GM18508 (cell line): ENCODE results near the gene SERPIND1.
"Not testable (repeated sequence)": the region's sequence is repeated elsewhere in the genome, so short reads cannot be mapped to it uniquely, and the experiment has no call there.

Experiments
- ATAC-seq: cut with Tn5 transposase; IDR thresholded peaks from one replicate; pipeline ENCODE4 v1.9.1; 2021; ENCODE audit warnings: moderate number of reproducible peaks; ENCODE audit not compliant: insufficient read depth, unreplicated experiment

Gene SERPIND1

DNA sequence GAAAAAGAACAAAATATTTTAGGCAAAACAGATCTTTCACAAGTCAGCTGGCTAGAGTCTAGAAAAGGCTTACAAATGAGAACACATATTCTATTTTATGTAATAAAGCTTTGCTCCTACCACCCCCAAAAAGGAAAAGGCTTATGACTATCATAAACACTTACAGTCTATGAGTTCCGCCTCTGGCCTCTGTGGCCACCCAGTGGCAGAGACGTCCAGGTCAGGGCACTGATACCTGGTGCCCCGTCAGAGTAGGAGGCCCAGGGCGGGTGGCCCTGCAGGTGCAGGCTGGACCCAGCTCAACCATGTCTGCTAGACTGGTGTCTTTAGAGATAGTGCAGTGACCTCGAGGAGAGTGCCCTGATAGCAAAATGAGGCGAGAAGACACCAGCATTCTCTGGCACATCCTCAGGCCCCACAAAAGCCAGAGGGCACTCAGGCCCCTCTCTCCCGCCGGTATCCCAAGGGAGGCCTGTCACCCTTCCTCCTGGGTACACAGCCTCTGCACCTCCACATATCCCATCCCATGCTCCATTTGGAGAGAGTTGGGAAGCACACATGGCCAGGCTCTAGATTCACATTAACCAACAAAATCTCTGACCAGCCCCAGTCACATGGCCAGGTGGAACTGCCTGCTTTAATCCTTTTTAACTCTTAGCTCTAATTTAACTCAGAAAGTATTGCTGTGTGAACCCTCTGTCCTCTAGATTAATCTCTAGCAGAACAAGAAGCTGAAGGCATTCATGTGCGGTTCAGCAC lies 27.3 kb upstream of the SERPIND1 start:
- ATAC-seq = no peak

DNA sequence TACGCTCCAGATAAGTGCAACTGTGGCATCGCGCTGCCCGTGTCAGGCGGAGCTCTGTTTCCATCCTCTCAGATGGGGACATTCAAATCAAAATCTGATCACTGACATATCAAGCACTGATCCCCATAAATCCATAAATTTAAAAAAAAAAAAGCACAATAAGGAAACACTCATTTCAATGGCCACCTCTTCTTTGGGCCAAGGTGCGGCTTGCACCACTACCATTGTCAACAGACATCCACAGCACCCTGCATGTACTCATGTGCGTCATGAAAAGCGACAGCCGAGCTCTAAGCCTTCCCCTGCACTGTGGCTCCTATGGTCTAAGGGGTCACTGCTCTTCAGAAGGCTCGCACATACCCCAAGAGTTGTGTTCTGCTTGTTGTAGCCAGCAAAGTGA lies 26.7 kb upstream of the SERPIND1 start:
- no peak for ATAC-seq

DNA sequence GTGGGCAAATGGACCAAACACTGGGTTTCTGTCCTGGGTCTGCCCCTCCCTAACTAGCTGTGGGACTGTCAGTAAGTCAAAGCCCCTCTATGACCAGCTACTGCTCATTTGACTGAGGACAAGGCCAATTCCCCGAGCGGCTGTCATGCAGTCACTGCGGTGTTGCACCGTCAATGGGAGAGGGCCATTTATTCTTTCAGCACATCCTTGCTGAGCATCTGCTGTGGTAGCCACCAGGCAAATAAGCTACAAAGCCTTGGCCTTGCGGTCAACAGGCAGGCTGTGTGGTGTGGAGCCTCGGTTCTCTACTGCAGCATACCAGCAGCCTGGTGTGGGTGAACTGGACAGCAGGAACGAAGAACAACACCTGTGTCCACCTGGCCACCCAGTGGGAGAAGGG lies 25.8 kb upstream of the SERPIND1 start:
- ATAC-seq = no peak

DNA sequence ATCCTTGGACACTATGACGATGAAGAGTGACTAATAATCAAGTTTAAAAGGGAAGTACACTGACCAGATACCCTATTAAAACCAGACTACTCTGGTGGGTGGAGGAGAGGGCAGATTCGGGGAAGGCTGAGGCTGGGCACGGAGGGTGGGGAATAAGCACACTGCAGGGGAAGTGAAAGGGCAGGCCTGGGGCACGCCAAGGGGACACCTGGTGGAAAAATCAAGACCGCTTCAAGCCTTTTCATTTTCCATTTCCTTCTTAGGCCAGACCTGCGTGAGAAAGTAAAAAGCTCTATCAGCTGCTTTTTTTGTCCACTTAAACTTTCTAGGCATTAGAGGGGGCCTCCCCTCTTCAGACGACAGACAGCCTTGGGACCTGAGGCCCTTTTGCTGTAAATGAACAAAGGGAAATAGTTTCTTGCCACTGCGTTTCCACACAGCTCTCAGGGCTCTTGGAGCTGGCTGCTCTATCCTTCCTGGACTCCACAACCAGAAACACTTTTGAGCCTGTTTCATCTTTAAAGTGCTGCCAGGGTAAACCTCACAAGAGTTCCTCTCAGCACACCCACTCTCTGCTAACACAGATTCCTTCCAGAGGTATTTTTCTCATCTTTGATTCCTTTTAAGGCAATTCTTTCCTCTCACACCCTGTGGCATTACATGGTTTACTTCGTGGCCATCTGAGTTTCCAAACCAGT lies 25.0 kb upstream of the SERPIND1 start:
- no peak for ATAC-seq

DNA sequence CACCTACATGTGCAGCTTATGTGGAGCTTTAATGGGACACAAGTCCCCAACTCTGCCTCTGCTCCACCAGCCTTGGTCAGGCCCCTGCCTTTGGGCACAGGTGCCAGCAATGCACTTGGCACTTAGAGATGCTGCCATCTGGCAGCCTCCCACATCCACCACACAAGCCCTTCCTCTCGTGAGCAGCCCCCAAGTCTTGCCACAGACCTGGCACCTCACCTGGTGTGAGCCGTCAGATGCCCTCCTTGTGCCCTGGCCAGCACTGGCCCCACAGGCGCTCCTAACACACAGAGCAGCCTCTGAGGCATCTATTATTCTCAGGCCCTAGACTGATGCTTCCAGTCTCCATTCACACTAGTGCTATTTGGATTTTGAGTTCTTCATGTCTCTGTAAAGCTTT lies 24.5 kb upstream of the SERPIND1 start:
- no peak for ATAC-seq

DNA sequence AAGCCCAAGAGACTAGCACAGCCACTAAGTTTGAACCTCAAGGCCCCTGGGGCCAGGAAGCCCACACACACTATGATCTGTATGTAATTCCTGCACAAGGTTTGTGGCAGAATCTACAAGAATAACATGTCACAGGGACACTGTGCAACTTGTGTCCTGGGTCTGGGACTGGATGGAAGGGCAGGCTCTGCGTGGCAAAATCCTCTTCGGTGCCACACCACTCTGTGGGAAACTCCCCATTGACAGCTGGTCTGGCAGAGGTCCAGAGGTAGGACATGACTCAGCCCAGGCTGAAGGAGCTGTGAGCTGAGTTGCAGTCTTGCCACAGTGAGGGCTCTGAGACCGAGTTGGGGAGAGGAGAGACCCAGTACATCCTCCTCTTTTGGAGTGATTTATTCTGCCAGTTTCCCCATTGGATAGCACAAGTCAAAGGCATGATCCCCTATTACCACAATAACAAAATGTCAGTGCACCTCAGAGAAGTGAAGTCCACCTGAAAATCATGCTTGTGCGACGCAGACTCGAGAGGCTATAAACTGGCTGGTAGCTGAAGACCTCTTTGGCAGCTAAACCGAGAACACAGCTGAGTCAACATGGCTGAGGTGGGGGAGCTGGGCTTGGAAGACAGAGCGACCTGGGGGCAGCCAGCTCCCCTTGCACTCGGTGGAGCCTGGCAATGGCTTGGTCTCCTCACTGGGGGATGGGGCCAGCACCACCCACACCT lies 23.3 kb upstream of the SERPIND1 start:
- no peak for ATAC-seq

DNA sequence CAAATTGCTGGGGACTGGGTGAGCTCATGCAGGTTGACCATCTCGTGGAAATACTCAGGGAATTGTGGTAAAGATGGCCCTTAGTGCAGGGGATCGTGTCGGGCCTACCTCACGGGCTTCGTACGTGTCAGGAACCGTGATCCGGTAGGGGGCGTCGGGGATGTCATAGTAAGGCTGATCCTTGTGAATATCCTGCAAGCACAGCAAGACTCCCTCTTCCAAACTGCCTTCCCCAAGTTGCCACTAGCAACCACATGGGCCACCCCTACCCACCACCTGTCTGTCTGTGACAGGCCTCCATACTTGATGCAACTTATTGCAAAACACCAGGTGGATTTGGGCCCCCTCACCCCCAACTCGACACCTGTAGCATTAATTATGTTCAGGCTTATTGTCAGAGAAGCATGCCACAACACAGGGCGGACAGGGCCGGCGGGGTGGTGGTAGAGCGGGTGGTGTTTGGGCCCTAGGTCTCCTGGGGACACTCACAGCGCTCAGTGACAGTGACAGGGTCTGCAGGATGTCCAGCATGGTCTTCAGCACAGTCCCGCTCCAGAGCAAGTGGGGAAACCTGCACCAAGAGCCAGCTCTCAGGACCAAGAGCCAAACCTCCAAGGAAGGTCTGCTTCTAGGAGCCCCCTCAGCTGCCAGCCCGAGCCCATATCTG lies 22.6 kb upstream of the SERPIND1 start:
- ATAC-seq = no peak

DNA sequence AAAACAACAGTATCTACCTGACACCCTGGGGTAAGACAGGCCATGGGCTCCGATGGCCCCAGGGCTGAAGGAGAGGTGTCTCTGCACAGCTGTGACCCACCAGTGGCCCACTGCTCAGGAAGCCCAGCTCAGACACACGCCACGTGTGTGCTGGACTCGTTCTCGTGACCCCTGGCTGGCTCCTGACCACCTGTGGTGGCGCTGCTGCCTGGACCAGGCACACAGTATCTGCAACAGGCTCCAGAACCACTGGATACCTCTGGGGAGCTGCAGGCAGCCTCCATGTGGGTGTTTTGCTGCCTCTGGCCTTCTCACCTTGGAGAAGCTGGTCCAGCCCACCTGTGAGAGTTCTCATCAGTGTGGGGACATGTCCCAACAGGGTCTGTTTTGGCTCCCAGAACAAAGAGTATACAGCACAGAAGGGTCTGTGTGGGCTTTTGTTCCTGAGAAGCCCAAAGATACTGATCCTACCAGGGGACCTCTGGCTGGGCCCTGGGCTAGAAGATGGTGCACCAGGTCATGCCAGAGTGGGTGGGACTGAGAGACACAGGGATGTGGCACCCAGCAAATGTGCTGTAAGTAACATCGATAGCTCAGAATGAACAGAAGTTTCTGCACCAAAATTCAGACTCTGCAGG lies 21.7 kb upstream of the SERPIND1 start:
- ATAC-seq = no peak

DNA sequence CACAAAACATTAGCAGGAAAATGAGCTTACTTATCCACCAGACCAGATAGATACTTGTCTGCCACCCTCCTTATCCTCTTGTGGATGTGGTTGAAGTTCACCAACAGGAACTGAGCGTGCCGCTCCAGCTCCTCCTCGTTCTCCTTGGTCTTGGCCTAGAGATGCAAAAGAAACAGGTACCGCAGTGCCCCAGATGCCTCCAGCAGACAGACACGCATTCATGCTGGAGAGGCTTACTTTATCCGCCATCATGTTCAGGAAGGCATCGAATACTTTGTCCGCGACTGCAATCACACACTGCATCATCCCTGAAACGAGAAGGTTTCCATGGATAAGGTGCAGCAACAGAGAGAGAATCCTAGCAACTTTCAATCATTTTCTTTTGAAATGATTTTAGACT lies 21.0 kb upstream of the SERPIND1 start:
- no peak for ATAC-seq

DNA sequence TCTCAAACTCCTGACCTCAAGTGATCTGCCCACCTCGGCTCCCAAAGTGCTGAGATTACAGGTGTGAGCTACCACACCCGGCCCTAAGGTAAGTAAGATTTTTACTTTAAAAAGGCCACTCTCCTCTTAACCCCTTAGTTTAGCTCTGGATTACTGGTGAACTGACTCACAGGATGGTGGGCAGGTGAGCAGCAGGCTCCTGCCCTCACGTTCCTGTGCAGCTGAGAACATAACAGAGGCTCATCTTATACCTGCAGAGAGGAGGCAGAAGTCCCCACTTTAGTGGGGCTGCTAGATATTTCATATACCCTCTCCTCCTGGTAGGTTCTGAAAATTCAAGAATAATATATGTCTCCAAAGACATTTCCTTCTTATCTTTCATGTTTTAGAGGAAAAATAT lies 17.1 kb upstream of the SERPIND1 start:
- no peak for ATAC-seq

DNA sequence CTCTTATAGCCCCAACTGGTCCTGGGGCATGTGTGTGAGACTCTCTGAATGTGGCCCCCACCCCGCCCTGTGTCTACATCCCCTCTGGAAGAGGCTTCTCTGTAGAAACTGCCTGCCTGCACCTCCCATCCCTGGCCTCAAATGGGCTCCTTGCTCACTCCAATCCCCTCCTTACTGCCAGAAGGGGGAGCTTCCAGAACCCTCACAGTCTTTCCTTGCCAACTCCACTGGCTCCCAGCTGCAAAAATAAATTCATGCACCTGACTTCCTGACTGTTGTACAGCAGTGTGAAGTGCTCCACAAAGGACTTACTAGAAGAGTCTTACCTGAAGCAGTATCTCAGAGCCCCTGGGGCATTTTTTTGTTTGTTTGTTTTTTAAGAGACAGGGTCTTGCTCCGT lies 15.2 kb upstream of the SERPIND1 start:
- ATAC-seq = no peak

DNA sequence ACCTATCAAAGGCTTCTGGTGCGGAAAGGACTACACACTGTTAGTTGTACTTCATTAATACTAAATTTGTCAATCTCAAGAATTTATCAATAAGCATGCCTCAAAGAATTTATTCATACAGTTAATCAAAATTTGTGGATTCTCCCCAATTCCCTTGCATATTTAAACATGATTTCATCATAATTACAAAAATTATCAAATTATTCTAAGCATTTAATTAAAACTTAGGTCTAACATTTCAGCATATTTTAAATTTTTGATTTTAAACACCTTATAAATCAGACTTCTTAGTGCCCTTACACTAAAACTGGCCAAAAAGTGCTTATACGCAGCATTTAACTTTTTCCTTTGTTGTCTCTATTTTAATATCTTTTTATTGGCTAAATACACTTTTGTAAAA lies 13.8 kb upstream of the SERPIND1 start:
- ATAC-seq = no peak

DNA sequence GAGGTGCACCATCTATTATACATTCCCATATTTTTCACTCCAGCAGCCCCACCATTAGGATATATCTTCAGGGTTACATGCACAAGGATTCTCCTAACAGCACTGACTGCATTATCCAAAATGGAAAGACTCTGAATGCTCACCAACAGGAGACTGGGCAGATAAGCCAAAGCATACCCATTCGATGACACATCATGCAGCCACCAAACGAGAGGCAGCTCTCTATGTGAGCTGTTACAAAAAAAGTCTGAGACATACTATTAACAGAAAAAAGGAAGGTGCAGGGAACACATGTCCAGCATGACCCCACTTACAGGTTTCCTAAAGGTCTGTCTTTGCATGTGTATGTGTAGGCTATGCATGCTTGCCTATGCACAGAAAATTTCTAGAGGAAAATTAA lies 12.4 kb upstream of the SERPIND1 start:
- ATAC-seq = no peak

DNA sequence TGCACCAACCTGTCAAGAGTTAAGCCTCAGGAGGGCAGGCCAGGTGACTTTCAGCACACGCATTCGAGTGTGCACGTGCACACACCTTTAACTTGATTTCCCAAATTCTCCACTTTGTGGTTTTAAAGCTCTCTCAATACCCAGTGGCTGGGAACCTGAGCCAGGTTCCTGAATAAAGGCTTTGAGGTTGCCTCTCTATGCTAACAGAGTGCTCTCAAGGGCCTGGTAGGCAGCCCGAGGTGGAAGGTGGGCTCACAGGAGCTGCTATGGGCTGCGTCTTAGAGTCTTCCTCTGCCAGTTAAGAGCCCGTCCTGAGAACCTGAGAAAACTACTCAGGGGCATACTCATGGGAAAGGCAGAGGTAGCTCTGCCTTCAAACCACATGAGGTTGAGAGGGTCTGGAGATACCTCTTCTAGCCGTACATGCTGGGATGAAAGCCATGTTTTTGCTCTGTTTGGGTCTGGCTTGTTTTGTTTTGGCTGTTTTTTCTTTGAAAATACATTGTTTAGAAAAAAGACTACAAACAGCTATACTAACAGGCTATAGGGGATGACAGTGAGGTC lies 11.6 kb upstream of the SERPIND1 start:
- no peak for ATAC-seq

DNA sequence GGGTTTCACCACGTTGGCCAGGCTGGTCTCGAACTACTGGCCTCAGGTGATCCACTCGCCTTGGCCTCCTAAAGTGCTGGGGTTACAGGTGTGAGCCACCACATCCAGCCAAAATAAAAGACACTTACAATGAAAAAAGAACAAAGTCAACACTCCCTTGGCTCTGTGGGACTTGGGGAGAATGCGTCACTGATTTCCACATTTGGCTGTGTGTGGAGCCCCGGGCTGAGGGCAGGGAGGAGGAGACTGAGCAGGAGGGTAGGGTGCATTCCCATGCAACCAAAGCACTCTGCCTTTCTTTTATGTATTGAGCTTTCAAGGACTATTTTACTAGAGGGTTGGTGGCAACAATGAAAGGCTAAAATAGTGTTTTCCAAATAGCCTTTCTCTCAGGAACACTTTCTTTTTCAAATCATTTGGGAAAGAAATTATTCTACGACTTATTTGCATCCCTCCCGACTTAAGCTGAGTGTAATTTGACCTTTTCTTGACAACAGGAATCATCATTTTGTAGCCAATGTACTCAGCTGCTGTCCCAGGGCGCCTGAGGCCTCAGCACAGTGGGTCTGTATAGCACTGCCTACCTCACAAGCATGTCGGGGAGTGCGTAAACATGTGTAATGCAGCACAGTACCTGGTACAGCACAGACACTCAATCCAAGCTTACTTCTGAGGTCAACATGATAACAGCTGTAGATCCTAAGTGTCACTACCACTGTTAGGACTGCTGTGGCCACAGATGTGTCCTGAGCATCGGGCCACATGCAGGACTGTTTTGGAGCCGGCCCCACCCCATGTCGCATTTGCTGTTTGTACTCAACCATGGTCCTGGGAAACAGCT lies 10.1 kb upstream of the SERPIND1 start:
- no peak for ATAC-seq

DNA sequence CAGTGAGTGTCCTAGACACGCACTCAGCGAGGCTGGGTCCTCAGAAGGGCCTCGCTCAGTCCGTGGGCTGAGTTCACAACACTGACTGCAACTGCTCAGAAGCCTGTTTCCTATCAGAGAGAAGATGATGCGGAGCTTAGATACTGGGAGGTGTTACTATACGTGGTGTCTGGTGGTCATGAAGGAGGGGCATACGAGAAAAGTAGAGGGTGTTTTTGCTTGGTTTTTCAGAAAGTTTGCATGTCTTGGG lies 9.5 kb upstream of the SERPIND1 start:
- ATAC-seq = no peak

DNA sequence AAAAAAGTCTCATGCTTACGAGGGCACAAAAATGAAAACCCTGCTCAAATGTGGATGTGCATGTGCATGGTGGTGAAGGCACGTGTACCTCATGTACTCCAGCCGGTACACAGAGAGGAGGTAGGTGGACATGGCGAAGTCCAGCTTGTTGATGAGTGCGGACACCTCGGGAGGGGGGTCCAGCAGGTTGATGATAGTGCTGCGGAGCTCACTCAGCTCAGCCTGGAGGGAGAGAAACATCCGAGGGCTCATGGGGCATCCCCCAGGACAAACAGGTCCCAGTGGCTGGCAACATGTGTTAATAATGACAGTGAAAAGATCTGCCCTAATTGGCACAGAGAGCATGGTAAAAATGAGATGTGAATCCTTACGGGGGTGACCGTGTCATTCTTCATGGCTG lies 9.2 kb upstream of the SERPIND1 start:
- no peak for ATAC-seq

DNA sequence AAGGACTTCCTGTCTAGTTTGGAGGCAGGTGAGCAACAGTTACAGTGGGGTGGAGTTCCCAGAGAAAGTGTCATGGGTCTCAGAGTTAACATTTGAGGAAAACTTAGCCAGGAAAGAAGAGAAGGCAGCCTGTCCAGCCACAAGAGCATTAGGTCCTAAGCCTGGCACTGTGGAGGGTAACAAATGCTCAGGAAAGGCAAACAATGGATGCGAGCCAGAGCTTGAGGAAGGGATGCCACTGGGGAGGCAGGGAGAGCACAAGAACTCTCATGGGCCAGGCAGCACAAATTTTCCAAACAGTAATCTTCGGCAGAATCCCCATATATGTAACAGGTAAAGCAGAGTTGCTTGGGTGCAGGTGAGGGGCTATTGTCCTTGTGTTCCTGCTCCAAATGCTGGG lies 8.0 kb upstream of the SERPIND1 start:
- no peak for ATAC-seq

DNA sequence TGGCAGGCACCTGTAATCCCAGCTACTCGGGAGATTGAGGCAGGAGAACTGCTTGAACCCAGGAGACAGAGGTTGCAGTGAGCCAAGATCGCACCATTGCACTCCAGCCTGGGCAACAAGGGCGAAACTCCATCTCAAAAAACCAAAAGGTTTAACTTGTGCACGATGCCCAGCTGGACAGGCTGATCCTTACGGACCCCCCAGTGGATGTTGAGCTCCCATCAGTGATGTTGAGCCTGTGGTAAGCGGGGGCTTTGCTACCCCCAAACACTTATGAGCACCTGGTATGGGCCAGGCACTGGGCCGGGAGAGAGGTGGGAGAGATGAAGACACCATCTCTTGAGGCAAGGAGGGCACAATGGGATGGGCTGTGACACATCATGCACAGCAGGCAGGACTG lies 7.4 kb upstream of the SERPIND1 start:
- ATAC-seq = no peak

DNA sequence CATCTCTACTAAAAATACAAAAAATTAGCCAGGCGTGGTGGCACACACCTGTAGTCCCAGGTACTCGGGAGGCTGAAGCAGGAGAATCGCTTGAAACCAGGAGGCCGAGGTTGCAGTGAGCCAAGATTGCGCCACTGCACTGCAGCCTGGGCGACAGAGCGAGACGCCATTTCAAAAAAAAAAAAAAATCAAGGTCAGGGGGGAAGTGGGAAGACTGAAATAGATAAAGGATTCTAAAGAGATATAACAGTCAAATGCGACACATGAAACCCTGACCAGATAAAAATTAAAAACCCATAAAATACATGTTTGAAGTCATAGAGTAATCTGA lies 4.5 kb upstream of the SERPIND1 start:
- not testable (repeated sequence) for ATAC-seq
